GM12892 (cell line): ENCODE measurements around the gene ADD3.
A peak's percentile ranks its signal among the peaks of the same experiment; 100 is the strongest.
"Not testable (repeated sequence)": the region's sequence is repeated elsewhere in the genome, so short reads cannot be mapped to it uniquely, and the experiment has no call there.

Source experiments
- DNase-seq: peaks from one replicate; pipeline ENCODE4 v3.0.0; 2011; ENCODE audit not compliant: insufficient read length
- FAIRE-seq: peaks from 2 replicates; lab custom pipeline; 2011; peaks lifted over from hg19 to GRCh38; lab: Jason Lieb, UNC
- POLR2A ChIP-seq: IDR thresholded peaks from 2 replicates; pipeline ENCODE4 v1.6.1; 2011; ENCODE audit warnings: low read depth, low read length, control low read depth
- POLR2AphosphoS5 ChIP-seq: IDR thresholded peaks from 2 replicates; pipeline ENCODE4 v1.6.1; 2011; ENCODE audit warnings: low read depth, low read length, control low read depth
- TAF1 ChIP-seq: IDR thresholded peaks from 2 replicates; pipeline ENCODE4 v1.6.1; 2011; ENCODE audit warnings: low read depth, mild to moderate bottlenecking, control low read depth, low read length, borderline replicate concordance

ADD3 gene

GRCh38 chr10:110107430-110107829, 99.6 kb downstream of the ADD3 start:
- DNase-seq: no peak
- TF ChIP-seq POLR2A (no peak), TAF1 (no peak), POLR2AphosphoS5 (no peak)
- FAIRE-seq: peak; percentile 5

DNA sequence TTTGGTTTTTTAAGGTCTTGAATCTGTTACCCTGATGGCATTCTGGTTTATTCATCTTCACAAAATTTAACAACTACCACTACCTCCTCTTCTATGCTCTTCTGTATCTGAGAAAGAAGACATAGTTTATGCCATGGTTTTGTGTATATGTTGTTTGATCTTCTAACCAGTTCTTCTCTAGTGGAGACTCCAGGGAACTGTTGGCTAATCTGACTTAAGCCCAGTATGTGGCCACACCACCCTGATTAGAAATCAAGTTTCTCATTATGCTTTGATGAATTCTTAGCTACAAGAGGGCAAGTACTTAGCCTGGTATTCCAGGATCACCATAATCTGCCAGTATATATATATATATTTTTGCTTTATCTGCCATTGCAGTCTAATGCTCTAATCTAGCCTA, 100.1 kb downstream of the ADD3 start:
- TF ChIP-seq POLR2A (no peak), POLR2AphosphoS5 (no peak), TAF1 (no peak)
- FAIRE-seq (no peak), DNase-seq (no peak)

- TF ChIP-seq TAF1 (no peak), POLR2AphosphoS5 (no peak), POLR2A (no peak)
- FAIRE-seq (no peak), DNase-seq (no peak)
Measured at GRCh38 chr10:110109511-110109910, 101.7 kb downstream of the ADD3 start.

GRCh38 chr10:110110338-110110737, 102.6 kb downstream of the ADD3 start:
- DNase-seq (no peak), FAIRE-seq (no peak)
- no peak for TF ChIP-seq TAF1
- no peak for TF ChIP-seq POLR2AphosphoS5
- TF ChIP-seq POLR2A: no peak

- DNase-seq (no peak), FAIRE-seq (no peak)
- TF ChIP-seq TAF1 (no peak), POLR2AphosphoS5 (no peak), POLR2A (no peak)
Measured at GRCh38 chr10:110113670-110114337, 106.0 kb downstream of the ADD3 start.

- DNase-seq, FAIRE-seq: not testable (repeated sequence)
Measured at GRCh38 chr10:110114668-110115067, 106.9 kb downstream of the ADD3 start.

DNA sequence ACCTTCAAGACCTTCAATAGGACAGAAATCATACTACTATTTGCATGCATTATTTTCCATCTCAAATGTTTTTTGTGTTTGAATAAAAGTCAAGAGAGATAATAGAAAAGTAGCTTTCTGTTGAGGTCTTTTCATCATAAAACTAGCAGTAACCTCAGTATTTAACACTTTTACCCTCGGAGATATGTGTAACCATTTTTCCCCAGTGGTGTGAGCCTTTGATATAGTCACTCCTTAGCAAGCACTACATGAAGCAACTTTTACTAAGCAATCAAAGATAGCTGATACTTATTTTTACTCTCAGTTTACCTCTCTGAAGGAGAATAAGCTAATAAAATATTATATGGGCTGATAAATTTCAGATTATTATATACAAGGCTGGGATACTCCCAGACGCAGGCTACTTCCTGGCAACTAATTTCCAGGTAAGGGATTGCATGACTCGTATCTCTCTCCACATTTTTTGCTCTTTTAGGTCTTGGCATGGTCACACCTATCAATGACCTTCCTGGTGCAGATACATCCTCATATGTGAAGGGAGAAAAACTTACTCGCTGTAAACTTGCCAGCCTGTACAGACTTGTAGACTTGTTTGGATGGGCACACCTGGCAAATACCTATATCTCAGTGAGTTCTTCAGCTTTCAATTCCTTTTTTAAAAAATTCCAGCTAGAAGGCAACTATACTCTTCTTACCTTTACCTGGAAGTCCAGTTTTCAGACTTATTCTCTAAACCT, 108.2 kb downstream of the ADD3 start:
- DNase-seq: no peak
- TF ChIP-seq TAF1: no peak
- TF ChIP-seq POLR2A: no peak
- TF ChIP-seq POLR2AphosphoS5: no peak
- no peak for FAIRE-seq

- DNase-seq: no peak
Measured at GRCh38 chr10:110118891-110119621, 111.3 kb downstream of the ADD3 start.

DNA sequence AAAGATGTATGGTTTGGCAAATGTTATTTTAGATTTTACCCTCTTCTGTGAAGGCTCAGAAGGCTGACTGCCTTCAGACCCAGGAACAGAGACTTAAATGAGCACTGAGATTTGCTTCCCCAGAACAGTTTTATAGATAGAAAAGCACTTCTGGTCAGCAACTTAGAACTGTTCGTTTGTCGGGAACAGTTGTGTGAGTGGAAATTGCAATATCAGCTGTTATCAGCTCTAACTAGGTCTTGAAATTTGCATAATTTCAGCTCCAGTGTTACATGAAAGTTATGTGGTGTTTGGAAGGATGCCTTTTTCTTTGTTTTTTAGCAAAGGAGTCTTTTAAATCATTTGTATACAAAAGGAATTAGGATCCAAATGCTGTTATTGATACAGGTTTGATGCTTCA, 115.8 kb downstream of the ADD3 start:
- FAIRE-seq (no peak), DNase-seq (no peak)
- no peak for TF ChIP-seq TAF1
- no peak for TF ChIP-seq POLR2AphosphoS5
- no peak for TF ChIP-seq POLR2A

More at GRCh38 chr10:110118891-110119621, 111.3 kb downstream of the ADD3 start:
- no peak for FAIRE-seq
- no peak for TF ChIP-seq TAF1
- TF ChIP-seq POLR2AphosphoS5: no peak
- TF ChIP-seq POLR2A: no peak

DNA sequence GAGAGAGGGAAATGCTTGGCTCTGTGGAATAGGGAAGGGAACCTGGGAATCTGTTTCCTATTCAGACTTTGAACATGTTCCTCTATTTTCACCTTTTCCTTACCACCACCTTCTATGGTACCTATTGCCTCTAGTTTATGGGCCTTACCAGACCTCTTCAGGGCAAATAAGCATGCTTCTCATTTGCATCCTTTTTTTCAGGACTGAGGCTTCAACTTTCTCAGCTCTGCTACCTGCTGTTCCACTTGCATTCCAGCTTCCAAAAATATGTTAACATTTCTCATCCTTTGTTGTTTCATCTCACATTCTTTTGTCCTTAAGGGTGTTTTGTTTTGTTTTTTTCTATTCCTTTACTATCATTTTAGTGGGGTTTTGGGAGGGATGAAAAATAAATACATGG, 121.7 kb downstream of the ADD3 start:
- no peak for TF ChIP-seq POLR2A
- no peak for TF ChIP-seq TAF1
- TF ChIP-seq POLR2AphosphoS5: no peak
- no peak for FAIRE-seq
- no peak for DNase-seq

DNA sequence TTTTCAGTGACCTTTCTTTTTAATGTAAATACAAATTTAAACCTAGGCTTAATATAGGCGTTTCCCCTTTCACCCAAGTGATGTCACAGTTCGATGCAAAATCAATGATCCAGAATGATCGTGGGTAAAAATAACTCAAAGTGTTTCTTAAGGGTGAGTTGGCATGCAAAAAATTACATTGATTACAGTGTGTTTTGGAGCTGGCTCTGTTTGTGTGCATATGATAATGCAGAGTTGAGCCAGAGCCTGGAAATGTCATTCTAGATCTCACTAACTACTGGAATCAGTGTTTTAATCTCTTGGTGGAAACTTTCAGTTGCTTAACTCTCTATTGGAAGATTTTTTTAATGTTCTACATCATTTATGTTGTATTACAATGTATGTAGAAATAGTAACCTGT, 127.1 kb downstream of the ADD3 start:
- DNase-seq (no peak), FAIRE-seq (no peak)
- TF ChIP-seq POLR2A: no peak
- TF ChIP-seq TAF1: no peak
- TF ChIP-seq POLR2AphosphoS5: no peak

GRCh38 chr10:110135836-110136235, 128.1 kb downstream of the ADD3 start:
- not testable (repeated sequence) for DNase-seq, FAIRE-seq
